ENCODE results near the gene NR3C1.
"Not testable (repeated sequence)": the region's sequence is repeated elsewhere in the genome, so short reads cannot be mapped to it uniquely, and the experiment has no call there.

Gene NR3C1

GRCh38 chr5:143328589-143329220 lies 74.8 kb downstream of the NR3C1 start:
- no peak for DNase-seq

- not testable (repeated sequence) for DNase-seq
These were observed 78.4 kb downstream of the NR3C1 start for GRCh38 chr5:143325086-143325485.

- not testable (repeated sequence) for DNase-seq
These were observed 80.4 kb downstream of the NR3C1 start for GRCh38 chr5:143322931-143323630.

- DNase-seq: no peak
These were observed 81.3 kb downstream of the NR3C1 start for GRCh38 chr5:143322176-143322575.

GRCh38 chr5:143319437-143320227 lies 83.9 kb downstream of the NR3C1 start:
- no peak for DNase-seq

- DNase-seq: no peak
These were observed 84.7 kb downstream of the NR3C1 start for GRCh38 chr5:143318833-143319232.

GRCh38 chr5:143318270-143318669 lies 85.2 kb downstream of the NR3C1 start:
- DNase-seq: no peak

GRCh38 chr5:143316844-143317631 lies 86.4 kb downstream of the NR3C1 start:
- no peak for DNase-seq

- no peak for DNase-seq
These were observed 87.1 kb downstream of the NR3C1 start for GRCh38 chr5:143316337-143316736.

- DNase-seq: no peak
These were observed 87.6 kb downstream of the NR3C1 start for GRCh38 chr5:143315929-143316328.

GRCh38 chr5:143315214-143315613 lies 88.3 kb downstream of the NR3C1 start:
- DNase-seq: no peak

GRCh38 chr5:143314659-143315058 lies 88.8 kb downstream of the NR3C1 start:
- no peak for DNase-seq

- no peak for DNase-seq
These were observed 89.4 kb downstream of the NR3C1 start for GRCh38 chr5:143314099-143314498.

GRCh38 chr5:143313298-143313852 lies 90.1 kb downstream of the NR3C1 start:
- no peak for DNase-seq

GRCh38 chr5:143312822-143313221 lies 90.7 kb downstream of the NR3C1 start:
- no peak for DNase-seq

GRCh38 chr5:143311955-143312354 lies 91.5 kb downstream of the NR3C1 start:
- DNase-seq: no peak

- no peak for DNase-seq
These were observed 92.1 kb downstream of the NR3C1 start for GRCh38 chr5:143311428-143311827.

GRCh38 chr5:143309661-143310431 lies 93.6 kb downstream of the NR3C1 start:
- no peak for DNase-seq

- no peak for DNase-seq
These were observed 94.8 kb downstream of the NR3C1 start for GRCh38 chr5:143308731-143309130.

GRCh38 chr5:143306040-143306439 lies 97.4 kb downstream of the NR3C1 start:
- no peak for DNase-seq

GRCh38 chr5:143304836-143305475 lies 98.5 kb downstream of the NR3C1 start:
- DNase-seq: no peak
